Retinal pigment epithelial cell (primary cell): ENCODE results near the gene GPR22.

Experiments
- DNase-seq: peaks from one replicate; pipeline ENCODE4 v3.0.0-alpha.2; 2010; ENCODE audit warnings: low read depth
- H3K4me3 ChIP-seq: 2 replicates; pipeline ENCODE4 v1.5.1; 2011; ENCODE audit warnings: mild to moderate bottlenecking, low read length, control low read depth, moderate library complexity
- TF ChIP-seq, protein P1 (sequence below): conservative IDR thresholded peaks from 2 replicates; pipeline ENCODE4 v1.5.1; 2011; ENCODE audit warnings: low read depth, low read length, control low read depth, inconsistent platforms

The GPR22 gene

DNA sequence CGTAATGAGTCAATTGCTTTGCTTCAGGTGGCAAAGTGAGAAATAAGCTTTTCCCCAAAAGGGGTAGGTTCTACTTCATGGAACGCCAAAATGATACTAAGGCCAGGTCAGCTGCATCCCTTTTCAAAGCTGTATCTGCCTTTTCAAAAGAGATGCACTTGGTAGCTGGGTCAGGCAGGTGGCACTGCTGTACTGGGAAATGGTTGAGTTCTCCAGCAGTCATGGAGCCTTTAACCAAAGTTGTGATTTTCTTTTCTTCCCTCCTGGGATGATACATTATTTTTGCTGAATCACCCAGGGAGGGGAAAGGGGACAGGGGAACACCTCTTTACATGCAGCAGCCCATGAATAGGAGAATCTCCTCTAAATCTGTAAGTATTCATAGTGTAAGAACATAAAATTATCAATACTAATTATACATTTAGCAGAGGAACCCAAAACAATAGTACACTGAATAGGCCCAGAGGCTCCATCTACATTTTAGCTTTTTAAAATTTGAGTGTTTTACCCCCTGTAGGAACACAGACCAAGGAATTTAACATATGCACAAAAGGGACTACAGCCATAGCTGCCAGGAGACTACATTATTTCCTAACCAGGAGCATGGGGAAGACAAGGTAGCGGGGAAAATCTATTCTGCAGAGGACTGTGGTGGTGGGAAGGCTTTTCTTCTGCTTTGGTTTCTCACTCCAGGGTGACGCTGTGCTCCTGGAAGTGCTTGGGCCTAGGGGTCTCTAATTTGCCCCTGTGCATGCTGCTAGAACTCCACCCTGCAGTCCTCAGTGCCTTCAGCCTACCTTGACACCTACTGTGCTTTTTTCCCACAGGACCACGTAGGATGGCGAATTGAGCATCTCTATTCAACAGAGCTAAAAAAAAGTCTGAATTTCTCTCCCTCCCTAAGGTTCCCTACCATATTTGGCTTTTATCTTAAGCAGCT lies 6.4 kb upstream of the GPR22 start:
- TF ChIP-seq, protein P1, sequence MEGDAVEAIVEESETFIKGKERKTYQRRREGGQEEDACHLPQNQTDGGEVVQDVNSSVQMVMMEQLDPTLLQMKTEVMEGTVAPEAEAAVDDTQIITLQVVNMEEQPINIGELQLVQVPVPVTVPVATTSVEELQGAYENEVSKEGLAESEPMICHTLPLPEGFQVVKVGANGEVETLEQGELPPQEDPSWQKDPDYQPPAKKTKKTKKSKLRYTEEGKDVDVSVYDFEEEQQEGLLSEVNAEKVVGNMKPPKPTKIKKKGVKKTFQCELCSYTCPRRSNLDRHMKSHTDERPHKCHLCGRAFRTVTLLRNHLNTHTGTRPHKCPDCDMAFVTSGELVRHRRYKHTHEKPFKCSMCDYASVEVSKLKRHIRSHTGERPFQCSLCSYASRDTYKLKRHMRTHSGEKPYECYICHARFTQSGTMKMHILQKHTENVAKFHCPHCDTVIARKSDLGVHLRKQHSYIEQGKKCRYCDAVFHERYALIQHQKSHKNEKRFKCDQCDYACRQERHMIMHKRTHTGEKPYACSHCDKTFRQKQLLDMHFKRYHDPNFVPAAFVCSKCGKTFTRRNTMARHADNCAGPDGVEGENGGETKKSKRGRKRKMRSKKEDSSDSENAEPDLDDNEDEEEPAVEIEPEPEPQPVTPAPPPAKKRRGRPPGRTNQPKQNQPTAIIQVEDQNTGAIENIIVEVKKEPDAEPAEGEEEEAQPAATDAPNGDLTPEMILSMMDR: peak; percentile 81
- H3K4me3 ChIP-seq: no peak overlapping the region
- peak; percentile 16 for DNase-seq

DNA sequence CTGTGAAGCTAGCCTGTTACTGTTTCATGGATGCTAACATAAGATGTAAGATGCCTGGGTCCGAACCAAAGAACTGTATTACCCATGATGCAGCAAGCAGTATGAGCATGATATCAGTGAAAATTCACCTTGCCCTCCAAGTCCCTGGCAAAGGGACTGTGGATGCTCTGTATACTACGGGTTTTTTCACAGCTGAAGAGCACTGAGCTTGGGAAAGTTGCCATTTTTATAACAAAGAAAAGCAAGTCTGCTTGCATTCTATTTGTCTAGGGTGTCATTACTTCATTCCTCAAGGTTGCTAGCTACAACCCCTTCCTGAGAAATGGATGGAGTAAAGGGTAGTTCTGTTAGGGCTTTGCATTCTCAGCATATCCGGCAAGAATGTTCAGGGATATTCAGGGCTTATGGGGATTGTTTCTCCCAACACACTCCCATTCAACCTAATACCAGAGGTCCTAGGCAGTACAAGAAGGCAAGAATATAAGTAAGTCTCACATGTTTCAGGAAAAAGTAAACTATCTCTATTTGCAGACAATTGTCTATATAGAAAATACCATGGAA lies 5.1 kb upstream of the GPR22 start:
- DNase-seq: no peak
- TF ChIP-seq, protein P1: no peak
- no peak overlapping the region for H3K4me3 ChIP-seq

DNA sequence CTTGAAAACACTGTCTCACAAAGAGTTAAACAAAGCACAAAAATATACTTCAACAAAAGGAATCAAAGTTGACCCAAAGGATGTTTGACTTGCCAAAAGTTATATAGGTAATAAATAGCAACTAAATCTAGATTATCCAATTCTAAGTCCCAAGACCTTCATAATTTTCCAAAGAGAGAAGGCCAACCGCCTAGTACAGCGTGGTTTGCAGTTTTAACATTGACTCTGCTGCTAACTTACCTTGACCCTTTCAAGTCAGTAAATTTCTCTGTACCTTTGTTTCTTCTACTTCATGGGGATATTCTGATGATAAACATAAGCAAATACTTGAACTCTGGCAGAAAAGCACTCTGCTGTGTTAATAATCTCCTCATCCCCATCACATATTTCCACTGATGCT lies 1.9 kb upstream of the GPR22 start:
- no peak for DNase-seq
- TF ChIP-seq, protein P1: no peak
- H3K4me3 ChIP-seq: no peak overlapping the region

DNA sequence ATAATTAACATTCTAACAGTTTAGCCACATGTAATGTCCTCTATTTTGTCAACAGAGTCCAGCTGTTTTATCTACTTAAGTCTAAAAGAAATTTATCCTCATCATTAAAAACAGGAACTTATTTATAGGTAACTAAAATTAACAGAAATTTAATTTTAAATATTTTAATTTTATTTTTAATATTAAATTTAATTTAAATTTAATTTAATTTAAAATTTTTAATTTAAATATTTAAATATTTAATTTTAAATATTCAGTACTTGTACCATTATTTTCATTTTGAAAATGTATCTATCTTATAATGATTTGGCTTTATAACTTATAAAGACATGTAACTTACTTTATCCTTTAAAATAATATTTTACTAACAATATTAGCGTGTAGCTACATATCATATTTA lies 1.0 kb upstream of the GPR22 start:
- DNase-seq: no peak
- TF ChIP-seq, protein P1: no peak

DNA sequence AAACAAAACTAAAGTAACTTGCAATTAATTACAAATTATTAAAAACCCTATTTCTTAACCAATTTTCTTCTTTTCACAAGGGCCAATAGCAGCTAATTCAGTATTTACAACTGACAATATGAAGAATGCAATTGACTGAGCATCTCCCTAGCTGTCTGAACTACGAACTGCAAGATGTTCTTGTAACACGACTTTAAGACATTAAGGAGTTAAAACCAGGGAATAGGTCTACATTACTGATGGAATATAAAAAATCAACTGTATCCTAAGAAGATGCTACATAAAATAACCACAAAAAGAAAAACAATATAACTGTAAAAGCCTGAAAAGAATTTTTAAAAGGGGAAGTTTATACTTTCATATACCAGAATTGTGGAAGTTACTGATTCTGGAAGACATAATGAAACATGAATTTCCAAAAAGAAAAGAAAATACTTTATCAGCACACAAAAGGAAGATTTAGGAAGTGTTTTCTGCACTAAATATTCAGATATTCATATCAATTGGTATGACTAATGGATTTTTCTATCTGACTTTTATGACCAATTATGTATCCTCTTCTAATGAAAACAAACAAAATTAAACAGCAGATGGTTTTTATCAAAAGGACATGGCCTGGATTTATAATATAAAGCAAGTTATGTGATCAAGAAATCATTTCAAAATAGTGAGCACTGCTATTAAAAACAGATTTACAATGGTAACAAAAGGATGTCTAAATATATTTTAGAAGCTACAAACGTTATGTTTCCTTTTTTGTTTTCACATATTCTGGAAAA lies 1.6 kb downstream of the GPR22 start:
- DNase-seq: no peak
- TF ChIP-seq, protein P1: no peak
- H3K4me3 ChIP-seq: no peak overlapping the region

More for the DNA sequence above, 1.0 kb upstream of the GPR22 start:
- no peak overlapping the region for H3K4me3 ChIP-seq

DNA sequence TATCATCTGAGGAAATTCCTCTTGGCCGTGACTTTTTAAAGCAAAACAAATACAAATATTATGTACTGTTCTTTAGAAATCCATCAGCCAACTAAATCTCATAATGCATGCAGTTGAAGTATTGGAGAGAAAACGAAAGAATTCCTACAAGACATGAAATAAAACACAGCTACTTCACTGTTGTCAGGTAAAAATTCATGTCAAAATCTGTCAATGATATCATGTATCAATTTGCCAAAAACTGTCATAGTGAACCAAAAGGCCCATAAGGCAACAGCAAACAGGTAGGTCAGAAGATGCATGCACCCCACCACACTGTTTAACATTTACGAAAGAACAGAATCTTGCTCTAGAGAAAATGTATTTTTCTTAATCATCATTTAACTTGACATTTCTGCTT lies 2.3 kb downstream of the GPR22 start:
- no peak overlapping the region for H3K4me3 ChIP-seq
- TF ChIP-seq, protein P1: no peak
- no peak for DNase-seq
